Smooth muscle cell (in vitro differentiated cells): ENCODE measurements around the gene TCF3. TPM values are rescaled to one million over a fixed set of nuclear protein-coding genes. Genes with fewer than 3 reads are reported as not detected.

Experiments used
- DNase-seq: peaks from one replicate; lab custom pipeline; 2025; ENCODE audit not compliant: unreplicated experiment; lab: John Stamatoyannopoulos, UW
- H2AFZ ChIP-seq: fragments of 200-600 bp; sonication (generic); 2 replicates; pipeline ENCODE4 v1.6.0; 2016; ENCODE audit warnings: antibody characterized with exemption, low read depth, mild to moderate bottlenecking
- H3F3A ChIP-seq: fragments of 200-600 bp; sonication (generic); 2 replicates; pipeline ENCODE4 v1.6.0; 2017; ENCODE audit warnings: antibody characterized with exemption, low read depth
- H3K27ac ChIP-seq: fragments of 200-600 bp; sonication (generic); 2 replicates; pipeline ENCODE4 v1.5.1; 2016; ENCODE audit warnings: low read depth, mild to moderate bottlenecking
- H3K27me3 ChIP-seq: fragments of 200-600 bp; sonication (generic); 2 replicates; pipeline ENCODE4 v1.6.1; 2016; ENCODE audit warnings: low read depth, mild to moderate bottlenecking
- H3K36me3 ChIP-seq: fragments of 200-600 bp; sonication (generic); 2 replicates; pipeline ENCODE4 v1.5.1; 2016; ENCODE audit warnings: low read depth
- H3K4me1 ChIP-seq: fragments of 200-600 bp; sonication (generic); 2 replicates; pipeline ENCODE4 v1.5.1; 2016; ENCODE audit warnings: low read depth
- H3K4me2 ChIP-seq: fragments of 200-600 bp; sonication (generic); 2 replicates; pipeline ENCODE4 v1.6.0; 2016; ENCODE audit warnings: mild to moderate bottlenecking
- H3K4me3 ChIP-seq: fragments of 200-600 bp; sonication (generic); 2 replicates; pipeline ENCODE4 v1.5.1; 2016; ENCODE audit warnings: mild to moderate bottlenecking
- H3K79me2 ChIP-seq: fragments of 200-600 bp; sonication (generic); 2 replicates; pipeline ENCODE4 v1.6.0; 2016; ENCODE audit warnings: low read depth, mild to moderate bottlenecking
- H3K9ac ChIP-seq: fragments of 200-600 bp; sonication (generic); 2 replicates; pipeline ENCODE4 v1.6.0; 2016; ENCODE audit warnings: low read depth
- H3K9me3 ChIP-seq: fragments of 200-600 bp; sonication (generic); replicated peaks from 2 replicates; pipeline ENCODE4 v1.5.1; 2016; ENCODE audit warnings: low read depth
- H4K20me1 ChIP-seq: fragments of 200-600 bp; sonication (generic); 2 replicates; pipeline ENCODE4 v1.6.0; 2016; ENCODE audit warnings: low read depth
- CTCF ChIP-seq: fragments of 200-600 bp; sonication (generic); IDR thresholded peaks from 2 replicates; pipeline ENCODE4 v1.5.1; 2017; ENCODE audit warnings: borderline replicate concordance, mild to moderate bottlenecking, antibody characterized with exemption; ENCODE audit not compliant: insufficient read depth, poor library complexity, severe bottlenecking
- whole genome bisulfite sequencing: methylation state at CpG from one replicate; pipeline ENCODE4 v1.1.7; 2016; ENCODE audit warnings: low lambda C conversion rate; 5-methylcytosine and 5-hydroxymethylcytosine counted together
- polyA plus RNA-seq: library from polyadenylated mRNA; unstranded; fragments of >200 nt; fragmentation: Nextera tagmentation; extraction: Ambion mirVana; gene quantifications from 2 replicates; pipeline ENCODE4 v1.2.1, GENCODE V29; 2016
- total RNA-seq: library from RNA; depleted of rRNA; stranded (reverse); fragments of >200 nt; gene quantifications from 2 replicates; pipeline ENCODE4 v1.2.3, GENCODE V29; 2014

The TCF3 gene
- total and polyA plus RNA-seq, 2 experiments from 2014 or later, result 89.0 to 150 TPM

DNA sequence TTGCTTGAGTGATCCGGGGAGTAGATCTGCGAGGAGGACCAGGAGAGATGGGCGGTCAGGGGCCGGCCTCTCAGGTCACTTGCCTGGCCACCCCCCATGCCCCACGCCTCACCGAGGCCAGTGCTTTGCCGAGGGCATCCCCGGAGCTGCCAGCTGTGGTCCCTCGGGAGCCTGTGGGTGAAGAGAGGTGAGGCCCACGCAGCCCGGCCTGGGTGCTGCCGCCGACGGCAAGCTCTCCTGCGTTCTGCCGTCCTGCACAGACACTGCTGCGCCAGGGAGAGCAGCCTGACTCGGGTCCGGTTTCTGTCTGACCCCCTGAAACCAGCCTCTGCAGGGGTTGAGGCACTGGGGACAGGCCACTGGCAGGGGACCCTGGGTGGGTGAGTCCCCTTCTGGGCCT lies 31.4 kb downstream of the TCF3 start:
- WGBS, result 97% methylated on average over 13 of the region's 19 CpGs
- no peak for DNase-seq
- Histone ChIP-seq H2AFZ (no peak overlapping the region), H3K4me1 (no peaks in the 10 kb centered on the region), H3K36me3 (peaks cover under 1% of the 10 kb centered on the region), H3K9ac (no peak overlapping the region), H4K20me1 (peaks cover 40% of the 10 kb centered on the region), H3K4me2 (no peak overlapping the region), H3K9me3 (no peaks in the 10 kb centered on the region), H3F3A (no peaks in the 10 kb centered on the region), H3K79me2 (no peaks in the 10 kb centered on the region), H3K27me3 (no peaks in the 10 kb centered on the region), H3K27ac (no peak overlapping the region), H3K4me3 (no peak overlapping the region)
- no peak for TF ChIP-seq CTCF

DNA sequence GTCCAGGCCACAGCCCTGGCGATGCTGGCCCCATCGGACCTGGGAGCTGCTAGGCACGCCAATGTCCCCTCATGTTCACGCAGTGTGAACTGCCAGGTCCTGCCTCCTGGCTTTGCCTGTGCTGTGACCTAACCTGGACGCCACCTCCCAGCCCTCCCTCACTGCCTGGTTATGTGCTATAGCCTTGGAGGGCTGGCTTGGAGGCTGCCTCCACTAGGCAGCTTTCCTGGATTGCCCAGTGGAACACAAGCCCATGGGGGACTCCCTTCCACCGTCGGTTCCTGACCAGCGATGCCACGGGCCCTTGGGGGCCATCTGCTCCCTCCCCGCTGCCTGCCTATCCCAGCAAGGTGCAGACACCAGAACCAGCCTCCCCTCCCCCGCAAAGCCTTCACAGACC lies 31.9 kb downstream of the TCF3 start:
- no peak for TF ChIP-seq CTCF
- H3K9ac ChIP-seq, result no peak overlapping the region
- H3K4me3 ChIP-seq, result no peak overlapping the region
- H3K4me1 ChIP-seq, result no peaks in the 10 kb centered on the region
- H3K79me2 ChIP-seq, result no peaks in the 10 kb centered on the region
- no peak overlapping the region for H3K27ac ChIP-seq
- H3K27me3 ChIP-seq, result no peaks in the 10 kb centered on the region
- no peak for DNase-seq
- peaks cover 4% of the 10 kb centered on the region for H3K36me3 ChIP-seq
- peaks cover 40% of the 10 kb centered on the region for H4K20me1 ChIP-seq
- no peaks in the 10 kb centered on the region for H3F3A ChIP-seq
- no peaks in the 10 kb centered on the region for H3K9me3 ChIP-seq
- 97% methylated on average over 9 of the region's 11 CpGs for WGBS
- no peak overlapping the region for H3K4me2 ChIP-seq
- no peak overlapping the region for H2AFZ ChIP-seq

DNA sequence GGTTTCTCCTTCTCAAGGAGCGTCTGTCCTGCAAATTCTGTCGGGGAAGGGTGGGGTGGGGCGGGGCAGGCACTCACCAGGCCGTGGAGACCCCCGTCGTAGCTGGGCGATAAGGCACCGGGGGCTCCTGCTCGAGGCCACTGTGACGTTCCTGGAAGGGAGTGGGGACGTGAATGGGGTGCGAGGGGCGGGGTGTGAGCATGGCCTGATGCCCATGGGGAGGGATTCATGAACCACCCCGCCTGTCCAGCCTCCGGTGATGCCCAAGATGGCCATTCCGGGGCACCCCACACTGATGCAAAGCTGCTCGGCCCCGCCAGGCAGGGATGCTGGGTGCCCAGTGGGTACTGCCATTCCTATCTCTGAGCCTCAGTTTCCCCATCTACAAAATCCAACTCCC lies 32.7 kb downstream of the TCF3 start:
- no peaks in the 10 kb centered on the region for H3K79me2 ChIP-seq
- H3K27me3 ChIP-seq, result no peaks in the 10 kb centered on the region
- no peak overlapping the region for H2AFZ ChIP-seq
- H3K4me2 ChIP-seq, result no peak overlapping the region
- 97% methylated on average over 18 of the region's 18 CpGs for WGBS
- H3K9ac ChIP-seq, result no peak overlapping the region
- no peaks in the 10 kb centered on the region for H3F3A ChIP-seq
- peaks cover 41% of the 10 kb centered on the region for H4K20me1 ChIP-seq
- peaks cover 4% of the 10 kb centered on the region for H3K36me3 ChIP-seq
- no peak for TF ChIP-seq CTCF
- H3K27ac ChIP-seq, result no peak overlapping the region
- H3K9me3 ChIP-seq, result no peaks in the 10 kb centered on the region
- no peak overlapping the region for H3K4me3 ChIP-seq
- no peaks in the 10 kb centered on the region for H3K4me1 ChIP-seq
- DNase-seq, result no peak

DNA sequence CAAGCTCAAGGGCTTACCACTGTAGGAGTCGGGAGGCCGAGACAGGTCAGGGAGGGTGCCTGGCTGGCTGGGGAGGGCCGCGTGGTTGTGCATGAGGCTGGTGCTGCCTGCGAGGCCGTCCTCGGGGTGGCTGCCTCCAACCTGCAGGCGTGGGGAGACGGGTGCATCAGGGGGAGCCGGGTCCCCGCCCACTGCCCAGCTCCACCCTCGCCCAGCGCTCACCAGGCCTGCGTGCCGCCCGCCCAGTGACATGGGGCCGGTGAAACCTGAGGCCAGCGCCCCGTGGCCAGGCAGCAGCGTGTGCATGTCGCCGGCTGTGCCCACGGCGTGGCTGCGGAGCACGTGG lies 33.3 kb downstream of the TCF3 start:
- Histone ChIP-seq H3K4me1 (no peaks in the 10 kb centered on the region), H3F3A (no peaks in the 10 kb centered on the region), H4K20me1 (peaks cover 40% of the 10 kb centered on the region), H2AFZ (no peak overlapping the region), H3K9ac (no peak overlapping the region), H3K9me3 (no peaks in the 10 kb centered on the region), H3K79me2 (no peaks in the 10 kb centered on the region), H3K4me2 (no peak overlapping the region), H3K27me3 (no peaks in the 10 kb centered on the region), H3K27ac (no peak overlapping the region), H3K36me3 (peaks cover 4% of the 10 kb centered on the region), H3K4me3 (no peak overlapping the region)
- no peak for TF ChIP-seq CTCF
- no peak for DNase-seq
- 97% methylated on average over 14 of the region's 26 CpGs for WGBS
